IPS DF 6.9 (cell line): ENCODE results near the gene F2.

Source experiments
- DNase-seq: peaks from one replicate; pipeline ENCODE4 v3.0.0-alpha.2; 2013; ENCODE audit warnings: low read depth, low spot score
- H3K27ac ChIP-seq: one replicate; pipeline ENCODE4 v1.5.1; 2013; ENCODE audit warnings: low read length, control low read depth
- H3K27me3 ChIP-seq: 2 replicates; pipeline ENCODE4 v1.6.1; 2013; ENCODE audit warnings: mild to moderate bottlenecking, low read length; ENCODE audit not compliant: control insufficient read depth, insufficient read depth
- H3K36me3 ChIP-seq: 2 replicates; pipeline ENCODE4 v1.6.1; 2013; ENCODE audit warnings: low read length; ENCODE audit not compliant: control insufficient read depth, insufficient read depth
- H3K4me1 ChIP-seq: 2 replicates; pipeline ENCODE4 v1.6.1; 2013; ENCODE audit warnings: low read length; ENCODE audit not compliant: control insufficient read depth, insufficient read depth
- H3K4me3 ChIP-seq: 2 replicates; pipeline ENCODE4 v1.5.1; 2013; ENCODE audit warnings: mild to moderate bottlenecking, low read length
- H3K9me3 ChIP-seq: 2 replicates; pipeline ENCODE4 v1.6.1; 2013; ENCODE audit warnings: low read length, inconsistent platforms; ENCODE audit not compliant: control insufficient read depth, insufficient read depth
- WGBS: extraction: QIAGEN DNeasy Blood & Tissue Kit; methylation state at CpG from one replicate; pipeline ENCODE4 v1.1.7; 2013; ENCODE audit warnings: mixed read lengths, missing lambda C conversion rate; ENCODE audit not compliant: insufficient read length, insufficient coverage; 5-methylcytosine and 5-hydroxymethylcytosine counted together

F2 gene

GRCh38 chr11:46718155-46719019 is 626 bp upstream of the F2 start:
- no peaks in the 10 kb centered on the region for H3K4me1 ChIP-seq
- WGBS: no CpG with 5 or more reads among the region's 11 CpGs
- H3K4me3 ChIP-seq: no peak overlapping the region
- no peak overlapping the region for H3K27ac ChIP-seq
- no peaks in the 10 kb centered on the region for H3K36me3 ChIP-seq
- no peaks in the 10 kb centered on the region for H3K9me3 ChIP-seq
- DNase-seq: no peak
- no peaks in the 10 kb centered on the region for H3K27me3 ChIP-seq

GRCh38 chr11:46719543-46720218 is 668 bp downstream of the F2 start:
- no peaks in the 10 kb centered on the region for H3K27me3 ChIP-seq
- H3K4me1 ChIP-seq: peaks cover 3% of the 10 kb centered on the region; the same call in 1 of the 2 replicates
- H3K4me3 ChIP-seq: no peak overlapping the region
- no peaks in the 10 kb centered on the region for H3K36me3 ChIP-seq
- no peaks in the 10 kb centered on the region for H3K9me3 ChIP-seq
- no peak for DNase-seq
- no CpG with 5 or more reads among the region's 25 CpGs for WGBS
- H3K27ac ChIP-seq: no peak overlapping the region

- Histone ChIP-seq H3K27me3 (no peaks in the 10 kb centered on the region), H3K4me3 (no peak overlapping the region), H3K4me1 (peaks cover 3% of the 10 kb centered on the region; the same call in 1 of the 2 replicates), H3K9me3 (no peaks in the 10 kb centered on the region), H3K36me3 (no peaks in the 10 kb centered on the region), H3K27ac (no peak overlapping the region)
- WGBS: no CpG with 5 or more reads among the region's 6 CpGs
- DNase-seq: no peak
Measured at GRCh38 chr11:46721286-46721685, 2.3 kb downstream of the F2 start.

- H3K9me3 ChIP-seq: no peaks in the 10 kb centered on the region
- no peak overlapping the region for H3K27ac ChIP-seq
- H3K4me3 ChIP-seq: no peak overlapping the region
- no peaks in the 10 kb centered on the region for H3K36me3 ChIP-seq
- peaks cover 3% of the 10 kb centered on the region; the same call in 1 of the 2 replicates for H3K4me1 ChIP-seq
- no peaks in the 10 kb centered on the region for H3K27me3 ChIP-seq
- DNase-seq: no peak
- WGBS: no CpG with 5 or more reads among the region's 11 CpGs
Measured at GRCh38 chr11:46722566-46723358, 3.7 kb downstream of the F2 start.

GRCh38 chr11:46723359-46723680 is 4.3 kb downstream of the F2 start:
- no peaks in the 10 kb centered on the region for H3K9me3 ChIP-seq
- no peaks in the 10 kb centered on the region for H3K27me3 ChIP-seq
- no CpG with 5 or more reads among the region's 8 CpGs for WGBS
- peaks cover 3% of the 10 kb centered on the region; the same call in 1 of the 2 replicates for H3K4me1 ChIP-seq
- H3K4me3 ChIP-seq: no peak overlapping the region
- no peak for DNase-seq
- H3K36me3 ChIP-seq: no peaks in the 10 kb centered on the region
- no peak overlapping the region for H3K27ac ChIP-seq

- H3K36me3 ChIP-seq: no peaks in the 10 kb centered on the region
- H3K27ac ChIP-seq: no peak overlapping the region
- H3K9me3 ChIP-seq: no peaks in the 10 kb centered on the region
- no peak overlapping the region for H3K4me3 ChIP-seq
- no CpG with 5 or more reads among the region's 8 CpGs for WGBS
- peaks cover 3% of the 10 kb centered on the region; the same call in 1 of the 2 replicates for H3K4me1 ChIP-seq
- DNase-seq: no peak
- H3K27me3 ChIP-seq: no peaks in the 10 kb centered on the region
Measured at GRCh38 chr11:46724088-46724487, 5.1 kb downstream of the F2 start.

GRCh38 chr11:46725338-46726205 is 6.6 kb downstream of the F2 start:
- WGBS: no CpG with 5 or more reads among the region's 19 CpGs

GRCh38 chr11:46726206-46726862 is 7.3 kb downstream of the F2 start:
- peaks cover 3% of the 10 kb centered on the region; the same call in 1 of the 2 replicates for H3K4me1 ChIP-seq
- H3K9me3 ChIP-seq: no peaks in the 10 kb centered on the region
- WGBS: no CpG with 5 or more reads among the region's 26 CpGs
- no peaks in the 10 kb centered on the region for H3K27me3 ChIP-seq
- H3K36me3 ChIP-seq: no peaks in the 10 kb centered on the region
- no peak overlapping the region for H3K4me3 ChIP-seq
- H3K27ac ChIP-seq: no peak overlapping the region
- no peak for DNase-seq

More at GRCh38 chr11:46725338-46726205, 6.6 kb downstream of the F2 start:
- H3K27me3 ChIP-seq: no peaks in the 10 kb centered on the region
- H3K36me3 ChIP-seq: no peaks in the 10 kb centered on the region
- H3K27ac ChIP-seq: no peak overlapping the region
- H3K4me1 ChIP-seq: peaks cover 3% of the 10 kb centered on the region; the same call in 1 of the 2 replicates
- DNase-seq: no peak
- H3K9me3 ChIP-seq: no peaks in the 10 kb centered on the region
- no peak overlapping the region for H3K4me3 ChIP-seq

- no peak for DNase-seq
- WGBS: no CpG with 5 or more reads among the region's 17 CpGs
- Histone ChIP-seq H3K27me3 (no peaks in the 10 kb centered on the region), H3K4me1 (peaks cover 3% of the 10 kb centered on the region; the same call in 1 of the 2 replicates), H3K36me3 (no peaks in the 10 kb centered on the region), H3K4me3 (no peak overlapping the region), H3K27ac (no peak overlapping the region), H3K9me3 (no peaks in the 10 kb centered on the region)
Measured at GRCh38 chr11:46727952-46728658, 9.1 kb downstream of the F2 start.
